HG02588 (cell line): ENCODE data around the gene DSCAM.

Experiments used
- ATAC-seq: cut with Tn5 transposase; IDR thresholded peaks from one replicate; pipeline ENCODE4 v1.9.1; 2021; ENCODE audit warnings: mild to moderate bottlenecking, moderate library complexity; ENCODE audit not compliant: unreplicated experiment

DSCAM gene

GRCh38 chr21:40668555-40669275 lies 178.2 kb downstream of the DSCAM start:
- no peak for ATAC-seq

- ATAC-seq: no peak
Observed at GRCh38 chr21:40667967-40668366, 179.0 kb downstream of the DSCAM start.

- ATAC-seq: no peak
Observed at GRCh38 chr21:40662889-40663288, 184.1 kb downstream of the DSCAM start.

DNA sequence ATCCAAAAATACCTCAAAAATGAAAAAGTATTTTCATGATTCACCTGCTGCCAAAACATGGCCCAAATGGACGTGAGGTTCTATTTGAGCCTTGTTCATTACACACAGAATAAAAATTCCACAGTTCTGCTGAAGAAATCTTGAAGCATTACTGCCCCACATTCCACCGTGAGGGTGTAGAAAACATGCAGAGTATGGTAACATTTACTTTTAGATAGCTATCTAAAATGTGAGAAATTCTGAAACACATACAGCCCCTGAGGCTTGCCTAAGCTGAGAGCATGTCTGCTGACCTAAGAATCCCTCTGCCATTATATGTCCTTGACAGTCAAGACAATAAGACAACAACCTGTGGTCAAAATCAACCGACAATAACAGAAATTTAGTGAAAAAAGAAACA lies 186.5 kb downstream of the DSCAM start:
- ATAC-seq: no peak

- ATAC-seq: no peak
Observed at GRCh38 chr21:40658311-40658710, 188.6 kb downstream of the DSCAM start.

DNA sequence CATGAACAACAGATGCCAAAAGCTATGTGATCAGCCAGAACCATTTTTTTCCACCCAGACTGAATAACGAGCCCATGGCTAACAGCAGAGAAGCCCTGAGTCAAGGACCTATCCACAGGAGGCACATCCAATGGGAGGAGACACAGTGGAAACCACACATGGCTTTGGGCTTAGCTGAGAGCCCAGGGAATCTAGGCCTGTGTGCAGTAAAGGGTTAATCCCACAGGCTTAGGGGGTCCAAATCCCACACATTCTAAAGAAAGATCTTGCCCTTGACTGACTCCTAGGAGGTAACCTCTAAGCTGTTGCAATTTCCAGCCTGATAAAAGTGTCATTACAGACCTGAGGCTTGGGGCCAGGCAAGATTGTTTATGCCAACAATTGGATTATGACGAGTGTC lies 194.5 kb downstream of the DSCAM start:
- no peak for ATAC-seq

DNA sequence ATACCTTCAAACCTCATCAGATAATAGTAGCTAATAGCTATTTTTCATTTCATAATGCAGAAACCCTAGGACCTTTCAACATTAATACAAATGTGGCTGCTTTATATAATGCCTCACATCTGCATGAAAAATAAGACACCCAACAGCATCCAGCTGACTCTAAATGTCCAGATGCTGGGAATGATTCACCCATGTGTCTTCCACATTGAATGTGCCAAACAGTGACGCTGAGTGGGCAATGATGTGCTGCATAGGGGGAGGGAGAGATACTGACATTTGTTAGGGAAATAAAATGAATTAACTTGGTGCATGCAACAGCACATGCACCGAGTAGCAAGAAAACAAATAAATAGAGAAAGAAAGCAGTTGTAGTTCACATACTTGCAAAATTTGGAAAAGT lies 199.3 kb downstream of the DSCAM start:
- no peak for ATAC-seq

DNA sequence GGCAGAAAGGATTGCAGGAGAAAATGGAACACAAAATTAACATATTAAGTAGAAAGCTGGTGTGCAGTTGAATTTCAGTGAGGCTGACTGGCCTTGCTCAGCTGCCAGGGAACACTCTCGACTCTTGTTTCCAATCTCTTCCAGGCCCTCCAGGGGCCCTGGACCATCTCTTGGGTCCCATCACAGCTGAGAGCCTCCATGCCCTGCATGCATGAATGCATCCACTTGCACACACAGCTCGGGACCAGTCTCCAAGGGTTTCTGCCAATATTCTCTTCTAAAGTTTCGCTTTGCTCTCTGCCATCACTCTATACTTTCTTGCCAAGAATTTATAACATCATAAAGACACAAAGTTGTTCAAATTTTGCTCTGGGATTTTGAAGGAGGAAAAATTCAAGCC lies 200.3 kb downstream of the DSCAM start:
- ATAC-seq: no peak

DNA sequence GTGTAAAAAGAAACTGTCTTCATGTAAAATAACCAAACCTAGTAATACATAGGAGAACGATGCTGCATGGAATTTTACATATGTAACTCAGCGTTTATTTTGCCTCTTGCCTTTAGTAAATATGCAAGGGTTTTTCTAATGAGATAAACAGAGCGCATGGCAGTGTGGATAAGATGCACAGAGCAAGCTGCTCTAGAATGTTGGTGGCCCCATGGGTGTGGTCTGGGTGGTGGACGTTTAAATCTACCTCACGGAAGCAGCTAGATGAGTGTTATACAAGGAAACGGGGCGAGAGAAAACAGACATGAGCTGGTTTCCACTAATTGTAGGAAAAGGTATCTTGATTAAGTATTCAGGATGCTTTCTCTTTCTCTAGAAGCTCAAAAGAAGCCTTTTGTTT lies 205.9 kb downstream of the DSCAM start:
- ATAC-seq: no peak

GRCh38 chr21:40640266-40640789 lies 206.6 kb downstream of the DSCAM start:
- ATAC-seq: no peak

DNA sequence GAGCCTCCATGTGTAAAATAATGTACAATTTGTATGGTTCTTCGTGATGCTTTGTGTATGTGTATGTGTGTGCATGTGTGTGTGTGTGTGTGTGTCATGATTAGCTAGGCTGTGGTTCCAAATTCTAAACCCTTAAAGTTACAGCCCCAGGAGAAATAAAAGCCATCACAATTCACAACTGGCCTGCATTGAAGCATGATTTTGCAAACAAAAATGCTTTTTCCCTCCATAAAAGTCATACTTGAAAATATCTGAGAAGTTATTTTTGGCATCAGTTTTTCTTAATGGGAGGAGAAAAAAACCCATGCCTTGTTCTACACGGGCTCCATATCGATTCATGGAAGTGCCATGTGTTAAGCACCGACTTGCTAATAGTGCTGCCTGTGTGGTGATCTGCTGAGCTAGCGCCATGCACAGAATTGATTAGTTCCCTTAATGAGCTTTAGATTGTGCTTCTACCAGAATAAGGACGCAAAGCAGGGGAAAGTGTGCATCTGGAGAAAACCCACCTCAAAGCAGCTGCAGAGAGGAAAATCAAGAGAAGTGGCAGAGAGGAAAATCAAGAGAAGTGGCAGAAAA lies 207.3 kb downstream of the DSCAM start:
- ATAC-seq: no peak

- no peak for ATAC-seq
Observed at GRCh38 chr21:40638466-40639251, 208.3 kb downstream of the DSCAM start.

DNA sequence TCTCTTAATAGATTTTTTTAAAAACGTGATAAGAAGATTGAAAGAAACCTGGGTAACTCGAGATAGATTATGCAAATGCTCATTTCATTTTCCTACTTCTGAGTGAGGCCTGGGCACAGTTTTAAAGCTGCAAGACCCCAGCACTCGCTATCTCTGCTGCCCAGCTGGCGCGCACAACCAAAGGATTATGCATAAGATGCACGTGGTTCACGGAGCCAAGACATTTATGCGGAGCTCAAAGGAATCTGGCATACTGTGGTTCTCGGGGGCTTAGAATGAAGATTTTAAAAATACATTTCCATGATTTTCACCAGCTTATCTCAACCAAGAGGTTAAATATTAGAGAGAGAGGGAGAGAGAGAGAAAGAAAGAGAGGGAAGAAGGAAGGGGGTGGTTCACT lies 210.9 kb downstream of the DSCAM start:
- ATAC-seq: no peak

DNA sequence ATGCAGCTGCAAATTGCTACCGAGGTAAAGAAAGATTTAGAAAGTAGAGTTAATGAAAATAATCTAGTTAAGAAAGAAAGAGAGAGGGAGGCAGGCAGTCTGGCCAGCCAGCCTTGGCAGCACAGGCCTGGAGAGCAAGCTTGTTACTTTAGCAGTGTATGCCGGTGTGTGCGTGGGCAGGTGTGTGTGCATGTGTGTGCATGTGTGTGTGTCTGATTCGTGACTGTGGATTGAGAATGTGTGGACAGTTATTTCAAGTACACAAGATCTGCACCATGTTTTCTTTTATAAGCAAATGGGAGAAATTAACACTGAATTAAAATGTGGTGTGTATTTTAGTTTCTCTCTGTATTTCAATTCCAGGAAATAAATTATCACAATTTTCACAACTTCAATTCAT lies 211.6 kb downstream of the DSCAM start:
- no peak for ATAC-seq

- ATAC-seq: no peak
Observed at GRCh38 chr21:40634141-40634540, 212.8 kb downstream of the DSCAM start.

- ATAC-seq: no peak
Observed at GRCh38 chr21:40633048-40633447, 213.9 kb downstream of the DSCAM start.

GRCh38 chr21:40631211-40631610 lies 215.7 kb downstream of the DSCAM start:
- ATAC-seq: no peak

- no peak for ATAC-seq
Observed at GRCh38 chr21:40625991-40626390, 221.0 kb downstream of the DSCAM start.

GRCh38 chr21:40623528-40623927 lies 223.4 kb downstream of the DSCAM start:
- no peak for ATAC-seq

GRCh38 chr21:40622531-40622930 lies 224.4 kb downstream of the DSCAM start:
- no peak for ATAC-seq

DNA sequence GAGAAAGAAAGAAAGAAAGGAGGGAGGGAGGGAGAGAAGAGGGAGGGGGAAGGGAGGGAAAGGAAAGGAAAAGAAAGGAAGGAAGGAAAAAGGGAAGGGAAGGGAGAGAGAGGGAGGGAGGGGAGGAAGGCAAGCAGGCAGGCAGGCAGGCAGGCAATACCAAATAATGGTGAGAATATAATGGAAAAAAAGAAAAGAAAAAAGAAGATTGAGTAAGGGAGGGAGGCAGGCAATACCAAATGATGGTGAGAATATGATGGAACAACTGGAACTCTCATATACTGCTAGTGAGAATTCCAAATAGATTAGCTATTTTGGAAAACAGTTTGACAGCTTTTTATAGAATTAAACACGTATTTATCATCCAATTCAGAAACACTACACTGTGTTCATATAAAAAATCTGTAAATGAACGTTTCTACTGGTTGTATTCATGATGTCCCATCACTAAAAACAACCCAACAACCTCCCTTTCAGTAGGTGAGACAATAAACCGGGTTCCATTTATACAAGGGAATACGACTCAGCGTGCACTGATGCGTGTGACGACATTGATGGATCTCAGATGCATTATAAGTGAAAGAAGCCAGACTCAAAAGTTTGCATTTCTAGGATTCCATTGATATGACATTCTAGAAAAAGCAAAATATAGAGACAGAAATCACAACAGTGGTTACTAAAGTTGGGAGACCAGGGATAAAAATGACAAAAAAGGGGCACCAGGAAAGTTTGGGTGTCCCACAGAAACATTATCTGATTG lies 226.4 kb downstream of the DSCAM start:
- no peak for ATAC-seq
